ENCODE data around the gene DPH2. TPM values are rescaled to one million over a fixed set of nuclear protein-coding genes. Genes with fewer than 3 reads are reported as not detected.

The DPH2 gene
- total RNA-seq, 1 experiment from 2014 or later, result 41.2 TPM

GRCh38 chr1:43976045-43976444, 6.2 kb downstream of the DPH2 start:
- Mint-ChIP-seq H3K9me3 (ENCODE audit: low read depth, unreplicated experiment) (no peaks in the 10 kb centered on the region), H3K27ac (ENCODE audit: unreplicated experiment) (peak overlapping the region; percentile 94), H3K4me1 (ENCODE audit: low read depth, unreplicated experiment) (peaks cover 55% of the 10 kb centered on the region), H3K27me3 (ENCODE audit: unreplicated experiment) (no peaks in the 10 kb centered on the region), H3K4me3 (ENCODE audit: low read depth, unreplicated experiment) (peak overlapping the region; percentile 91), H3K36me3 (ENCODE audit: insufficient read depth, unreplicated experiment) (peaks cover 75% of the 10 kb centered on the region)
- TF ChIP-seq, protein P1, sequence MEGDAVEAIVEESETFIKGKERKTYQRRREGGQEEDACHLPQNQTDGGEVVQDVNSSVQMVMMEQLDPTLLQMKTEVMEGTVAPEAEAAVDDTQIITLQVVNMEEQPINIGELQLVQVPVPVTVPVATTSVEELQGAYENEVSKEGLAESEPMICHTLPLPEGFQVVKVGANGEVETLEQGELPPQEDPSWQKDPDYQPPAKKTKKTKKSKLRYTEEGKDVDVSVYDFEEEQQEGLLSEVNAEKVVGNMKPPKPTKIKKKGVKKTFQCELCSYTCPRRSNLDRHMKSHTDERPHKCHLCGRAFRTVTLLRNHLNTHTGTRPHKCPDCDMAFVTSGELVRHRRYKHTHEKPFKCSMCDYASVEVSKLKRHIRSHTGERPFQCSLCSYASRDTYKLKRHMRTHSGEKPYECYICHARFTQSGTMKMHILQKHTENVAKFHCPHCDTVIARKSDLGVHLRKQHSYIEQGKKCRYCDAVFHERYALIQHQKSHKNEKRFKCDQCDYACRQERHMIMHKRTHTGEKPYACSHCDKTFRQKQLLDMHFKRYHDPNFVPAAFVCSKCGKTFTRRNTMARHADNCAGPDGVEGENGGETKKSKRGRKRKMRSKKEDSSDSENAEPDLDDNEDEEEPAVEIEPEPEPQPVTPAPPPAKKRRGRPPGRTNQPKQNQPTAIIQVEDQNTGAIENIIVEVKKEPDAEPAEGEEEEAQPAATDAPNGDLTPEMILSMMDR (IDR thresholded peaks at IDR 0.05; ENCODE audit: unreplicated experiment), result no peak
- no peak for DNase-seq
- BruUV-seq (replicated peaks), result no TSS peak
- CTCF ChIA-PET, result no interaction called here
- intact Hi-C loops (cut with micrococcal nuclease; ENCODE audit: unreplicated experiment), result no loop called here

- CTCF ChIA-PET, result interaction anchor here (0.6 kb wide), 1 partner anchor 17 kb away, joined by 4 read pairs; no protein-coding TSS in a partner anchor
- H3K27ac Mint-ChIP-seq (ENCODE audit: unreplicated experiment), result peak overlapping the region; percentile 2
- H3K4me1 Mint-ChIP-seq (ENCODE audit: low read depth, unreplicated experiment), result peaks cover 55% of the 10 kb centered on the region
- H3K36me3 Mint-ChIP-seq (ENCODE audit: insufficient read depth, unreplicated experiment), result peaks cover 73% of the 10 kb centered on the region
- H3K9me3 Mint-ChIP-seq (ENCODE audit: low read depth, unreplicated experiment), result no peaks in the 10 kb centered on the region
- BruUV-seq (replicated peaks), result no TSS peak
- H3K4me3 Mint-ChIP-seq (ENCODE audit: low read depth, unreplicated experiment), result peak overlapping the region; percentile 71
- TF ChIP-seq, protein P1 (IDR thresholded peaks at IDR 0.05; ENCODE audit: unreplicated experiment), result no peak
- DNase-seq, result no peak
- H3K27me3 Mint-ChIP-seq (ENCODE audit: unreplicated experiment), result no peaks in the 10 kb centered on the region
- intact Hi-C loops (cut with micrococcal nuclease; ENCODE audit: unreplicated experiment), result no loop called here
These were observed 7.1 kb downstream of the DPH2 start for GRCh38 chr1:43976890-43977289.

DNA sequence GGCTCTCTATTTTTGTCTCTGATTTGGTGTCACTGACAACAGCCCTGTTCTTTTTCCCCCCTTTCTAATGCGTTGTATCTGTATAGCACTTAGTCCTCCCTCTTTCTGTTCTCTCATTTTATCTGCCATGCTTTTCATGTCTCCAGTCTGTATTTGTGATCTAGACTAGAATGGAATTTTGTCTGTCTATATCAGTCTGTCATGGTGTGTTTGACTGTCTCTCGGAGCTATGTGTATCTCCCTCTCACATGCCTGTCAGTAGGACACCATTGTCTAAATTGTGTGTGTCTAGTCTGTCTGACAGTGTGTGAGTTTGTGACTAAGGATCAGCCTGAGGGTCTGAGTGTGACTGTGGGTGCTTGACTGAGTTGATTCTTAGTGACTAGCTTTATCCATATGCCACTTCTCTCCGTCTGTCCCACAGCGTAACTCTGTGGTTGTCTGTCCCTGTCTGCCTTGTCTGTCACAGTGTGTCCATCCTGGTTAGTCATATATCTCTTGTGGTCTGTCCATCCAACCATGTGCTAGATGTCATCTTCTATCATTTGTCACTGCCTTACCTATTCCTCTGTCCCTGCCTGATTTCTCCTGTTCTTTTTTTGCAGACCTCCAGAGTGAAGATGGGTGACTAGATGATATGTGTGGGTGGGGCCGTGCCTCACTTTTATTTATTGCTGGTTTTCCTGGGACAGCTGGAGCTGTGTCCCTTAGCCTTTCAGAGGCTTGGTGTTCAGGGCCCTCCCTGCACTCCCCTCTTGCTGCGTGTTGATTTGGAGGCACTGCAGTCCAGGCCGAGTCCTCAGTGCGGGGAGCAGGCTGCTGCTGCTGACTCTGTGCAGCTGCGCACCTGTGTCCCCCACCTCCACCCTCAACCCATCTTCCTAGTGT, 7.8 kb downstream of the DPH2 start:
- H3K27me3 Mint-ChIP-seq (ENCODE audit: unreplicated experiment), result no peaks in the 10 kb centered on the region
- H3K9me3 Mint-ChIP-seq (ENCODE audit: low read depth, unreplicated experiment), result no peaks in the 10 kb centered on the region
- no peak for DNase-seq
- H3K36me3 Mint-ChIP-seq (ENCODE audit: insufficient read depth, unreplicated experiment), result peaks cover 73% of the 10 kb centered on the region
- BruUV-seq (replicated peaks), result no TSS peak
- peaks cover 61% of the 10 kb centered on the region for H3K4me1 Mint-ChIP-seq (ENCODE audit: low read depth, unreplicated experiment)
- intact Hi-C loops (cut with micrococcal nuclease; ENCODE audit: unreplicated experiment), result no loop called here
- peak overlapping the region; percentile 2 for H3K27ac Mint-ChIP-seq (ENCODE audit: unreplicated experiment)
- CTCF ChIA-PET, result interaction anchor here (0.6 to 0.8 kb wide), 2 partner anchors 16 kb away, joined by 3 to 4 read pairs; no protein-coding TSS in a partner anchor
- peak overlapping the region; percentile 71 for H3K4me3 Mint-ChIP-seq (ENCODE audit: low read depth, unreplicated experiment)
- TF ChIP-seq, protein P1 (IDR thresholded peaks at IDR 0.05; ENCODE audit: unreplicated experiment), result no peak

- CTCF ChIA-PET, result interaction anchor here (0.8 kb wide), 1 partner anchor 15 kb away, joined by 3 read pairs; no protein-coding TSS in a partner anchor
- no peak overlapping the region for H3K27ac Mint-ChIP-seq (ENCODE audit: unreplicated experiment)
These were observed 8.4 kb downstream of the DPH2 start for GRCh38 chr1:43978264-43978550.

More at GRCh38 chr1:43978264-43978550, 8.4 kb downstream of the DPH2 start:
- no peaks in the 10 kb centered on the region for H3K27me3 Mint-ChIP-seq (ENCODE audit: unreplicated experiment)
- no peak for DNase-seq
- no peaks in the 10 kb centered on the region for H3K9me3 Mint-ChIP-seq (ENCODE audit: low read depth, unreplicated experiment)
- peak overlapping the region; percentile 71 for H3K4me3 Mint-ChIP-seq (ENCODE audit: low read depth, unreplicated experiment)
- peaks cover 66% of the 10 kb centered on the region for H3K4me1 Mint-ChIP-seq (ENCODE audit: low read depth, unreplicated experiment)
- intact Hi-C loops (cut with micrococcal nuclease; ENCODE audit: unreplicated experiment), result no loop called here
- BruUV-seq (replicated peaks), result no TSS peak
- TF ChIP-seq, protein P1 (IDR thresholded peaks at IDR 0.05; ENCODE audit: unreplicated experiment), result no peak
- H3K36me3 Mint-ChIP-seq (ENCODE audit: insufficient read depth, unreplicated experiment), result peaks cover 69% of the 10 kb centered on the region
